Kidney (tissue), 14 donors: Measurements from ENCODE around the gene SPECC1L. TPM values are rescaled to one million over a fixed set of nuclear protein-coding genes. Genes with fewer than 3 reads are reported as not detected.

Experiments used
- DNase-seq, 5 donors: peaks; one replicate each; pipeline ENCODE4 v3.0.0-alpha.2; 2013 to 2020
- FAIRE-seq: peaks from 2 replicates; lab custom pipeline; 2012; peaks lifted over from hg19 to GRCh38; lab: Jason Lieb, UNC
- H3K27ac ChIP-seq, 2 donors: one replicate each; pipeline ENCODE4 v1.7.0; 2013; ENCODE audit warnings: low read depth in 2 of 2, low read length in 2 of 2, inconsistent platforms in 1 of 2
- H3K27me3 ChIP-seq: one replicate; pipeline ENCODE4 v1.7.1; 2013; ENCODE audit warnings: low read length, inconsistent platforms; ENCODE audit not compliant: control insufficient read depth, insufficient read depth
- H3K36me3 ChIP-seq, 3 donors: one replicate each; pipeline versions ENCODE4 v1.7.0 to v1.7.1; 2013; ENCODE audit warnings: low read length in 3 of 3, control low read depth in 1 of 3, inconsistent platforms in 1 of 3; ENCODE audit not compliant: insufficient read depth in 3 of 3, control insufficient read depth in 2 of 3
- H3K4me1 ChIP-seq, 3 donors: one replicate each; pipeline versions ENCODE4 v1.7.0 to v1.7.1; 2013; ENCODE audit warnings: low read length in 3 of 3, inconsistent platforms in 1 of 3, low read depth in 1 of 3; ENCODE audit not compliant: control insufficient read depth in 2 of 3, insufficient read depth in 2 of 3
- H3K4me3 ChIP-seq, 3 donors: one replicate each; pipeline versions ENCODE4 v1.7.0 to v1.8.1; 2013; ENCODE audit warnings: low read length in 3 of 3, control low read depth in 1 of 3, inconsistent platforms in 1 of 3
- H3K9ac ChIP-seq, 3 donors: one replicate each; pipeline versions ENCODE4 v1.7.0 to v1.7.1; 2013; ENCODE audit warnings: low read length in 3 of 3, control low read depth in 1 of 3, inconsistent platforms in 1 of 3
- H3K9me3 ChIP-seq, 3 donors: one replicate each; pipeline versions ENCODE4 v1.7.0 to v1.7.1; 2013; ENCODE audit warnings: low read length in 3 of 3, control low read depth in 1 of 3, inconsistent platforms in 1 of 3; ENCODE audit not compliant: control insufficient read depth in 2 of 3, insufficient read depth in 1 of 3
- CTCF ChIP-seq: IDR thresholded peaks from 3 replicates; pipeline ENCODE4 v1.5.1; 2012; ENCODE audit warnings: mild to moderate bottlenecking, moderate library complexity, borderline replicate concordance; ENCODE audit not compliant: insufficient read depth; ENCODE audit errors: extremely low read depth
- intact Hi-C: fragments of 100-400 bp; cut with DNase I; formaldehyde crosslinking; loops from one replicate; pipeline ENCODE4 v1.11.1; 2022
- polyA plus RNA-seq: library from polyadenylated mRNA; stranded (reverse); fragments of 350-450 nt; fragmentation: Illumina TruSeq; extraction: RNeasy Lipid Tissue Mini Kit (QIAGEN cat#74804); gene quantifications from one replicate; pipeline ENCODE4 v1.2.3, GENCODE V29; 2014; ENCODE audit warnings: low read depth, low replicate concordance; ENCODE audit not compliant: insufficient read depth
- total RNA-seq: library from RNA; stranded (reverse); fragmentation: NEBNext Ultra II Directional; extraction: Animal tissue kit (Norgen Biotek cat#: 25700); gene quantifications from one replicate; pipeline ENCODE4 v1.2.1, GENCODE V29; 2021
- donor health status: control.
- donor health status: control.
- donor health status: control.
- donor health status: control.
- donor health status: control.
- donor health status: DM: yes; HTN: yes; CAD: no.
- donor health status: Normal renal cell carcinoma (clear cell type).

SPECC1L gene
- total and polyA plus RNA-seq, 2 donors from 2014 or later, result 11.1 to 65.8 TPM

GRCh38 chr22:24361976-24362646 is 91.5 kb downstream of the SPECC1L start:
- Histone ChIP-seq H3K27me3 (no peaks in the 10 kb centered on the region), H3K4me1 (peaks cover 0 to 26% (median 9%) of the 10 kb centered on the region in 3 donors), H3K4me3 (no peak overlapping the region), H3K9me3 (no peaks in the 10 kb centered on the region), H3K36me3 (peaks cover 2 to 15% (median 3%) of the 10 kb centered on the region in 3 donors), H3K27ac (no peak overlapping the region), H3K9ac (no peak overlapping the region)
- intact Hi-C loops, result no loop called here
- DNase-seq, result no peak
- TF ChIP-seq CTCF, result no peak
- no peak for FAIRE-seq

GRCh38 chr22:24363243-24363642 is 92.6 kb downstream of the SPECC1L start:
- Histone ChIP-seq H3K27me3 (no peaks in the 10 kb centered on the region), H3K9me3 (no peaks in the 10 kb centered on the region), H3K36me3 (peaks cover 3 to 22% (median 4%) of the 10 kb centered on the region in 3 donors), H3K27ac (no peak overlapping the region), H3K9ac (no peak overlapping the region), H3K4me3 (no peak overlapping the region), H3K4me1 (peaks cover 0 to 21% (median 9%) of the 10 kb centered on the region in 3 donors)
- TF ChIP-seq CTCF, result no peak
- DNase-seq (no peak), FAIRE-seq (no peak)
- intact Hi-C loops, result no loop called here

GRCh38 chr22:24366701-24367100 is 96.1 kb downstream of the SPECC1L start:
- no peaks in the 10 kb centered on the region for H3K4me1 ChIP-seq
- no peak overlapping the region for H3K4me3 ChIP-seq
- no peak for DNase-seq
- no peak for FAIRE-seq
- no peak overlapping the region for H3K9ac ChIP-seq
- no peaks in the 10 kb centered on the region for H3K9me3 ChIP-seq
- TF ChIP-seq CTCF, result no peak
- peaks cover 11 to 28% (median 14%) of the 10 kb centered on the region in 3 donors for H3K36me3 ChIP-seq
- intact Hi-C loops, result no loop called here
- no peak overlapping the region for H3K27ac ChIP-seq
- no peaks in the 10 kb centered on the region for H3K27me3 ChIP-seq
